H1 (cell line): ENCODE results near the gene BDP1.

Experiments
- ASH2L ChIP-seq: fragments of 200-600, 300-600 bp; sonication (generic); IDR thresholded peaks from one replicate; pipeline ENCODE4 v1.7.1; 2017; ENCODE audit warnings: low read length
- CEBPB ChIP-seq: IDR thresholded peaks from 2 replicates; pipeline ENCODE4 v1.6.1; 2012; ENCODE audit warnings: low read depth, low read length
- EGR1 ChIP-seq: IDR thresholded peaks from 2 replicates; pipeline ENCODE4 v1.6.1; 2011; ENCODE audit warnings: low read depth, low read length, borderline replicate concordance
- HDAC6 ChIP-seq: IDR thresholded peaks from one replicate; pipeline ENCODE4 v1.7.1; 2012; ENCODE audit warnings: low read depth, mild to moderate bottlenecking, inconsistent platforms, low read length, moderate library complexity
- POLR2A ChIP-seq, 2 experiments: IDR thresholded peaks; 1 replicate in 1 of 2; 2 replicates in 1 of 2; pipeline ENCODE4 v1.6.1; 2011; ENCODE audit warnings: low read depth in 2 of 2, low read length in 2 of 2, mild to moderate bottlenecking in 2 of 2; ENCODE audit errors: control extremely low read depth in 1 of 2
- POU5F1 ChIP-seq: IDR thresholded peaks from 2 replicates; pipeline ENCODE4 v1.6.1; 2011; ENCODE audit warnings: low read depth, mild to moderate bottlenecking, low read length, moderate library complexity
- SIN3A ChIP-seq, 2 experiments: IDR thresholded peaks in 1 of 2; conservative IDR thresholded peaks in 1 of 2; 2 replicates each; pipeline ENCODE4 v1.6.1; 2011 to 2012; ENCODE audit warnings: low read length in 2 of 2, improper control_type of control experiment in 1 of 2, low read depth in 1 of 2, mild to moderate bottlenecking in 1 of 2
- SP1 ChIP-seq: IDR thresholded peaks from 2 replicates; pipeline ENCODE4 v1.6.1; 2011; ENCODE audit warnings: low read depth, low read length
- SUZ12 ChIP-seq: fragments of 200-600 bp; sonication (generic); IDR thresholded peaks from 2 replicates; pipeline ENCODE4 v1.6.1; 2012; ENCODE audit warnings: mild to moderate bottlenecking, inconsistent platforms, low read length, moderate library complexity, mixed read lengths
- TAF1 ChIP-seq: IDR thresholded peaks from 2 replicates; pipeline ENCODE4 v1.6.1; 2011; ENCODE audit warnings: mild to moderate bottlenecking, low read depth, low read length
- YY1 ChIP-seq: IDR thresholded peaks from 2 replicates; pipeline ENCODE4 v1.6.1; 2011; ENCODE audit warnings: low read depth, mild to moderate bottlenecking, low read length
- TF ChIP-seq, protein P1 (sequence below), 3 experiments: IDR thresholded peaks; 1 replicate in 2 of 3; 2 replicates in 1 of 3; pipeline versions ENCODE4 v1.5.1 to v1.6.1; 2011; ENCODE audit warnings: low read length in 3 of 3, mild to moderate bottlenecking in 3 of 3, inconsistent platforms in 2 of 3, low read depth in 1 of 3, moderate library complexity in 1 of 3; ENCODE audit not compliant: insufficient read depth in 1 of 3; ENCODE audit errors: control extremely low read depth in 1 of 3

DNA sequence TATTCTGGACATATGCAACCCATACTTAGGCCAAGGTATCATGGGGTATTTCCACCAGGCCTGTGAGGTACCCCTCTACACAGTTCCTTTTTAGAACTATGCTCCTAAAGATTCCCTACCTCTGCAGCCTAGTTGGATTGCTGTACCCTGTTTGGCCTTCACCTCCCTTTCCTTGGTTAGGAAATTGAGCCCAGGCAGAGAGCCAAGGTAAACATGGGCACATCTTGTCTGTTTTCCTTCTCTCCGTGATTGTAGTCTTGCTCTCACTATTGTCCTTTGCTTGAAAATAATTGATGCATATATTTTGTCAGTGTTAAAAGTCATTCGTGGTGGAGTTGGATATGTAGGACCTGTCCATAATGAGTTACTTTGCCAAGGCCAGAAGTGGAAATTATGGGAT is 26.7 kb downstream of the BDP1 start:
- no peak for TF ChIP-seq POLR2A (IDR thresholded peaks at IDR 0.05; ENCODE audit: control extremely low read depth in 1 of 2, low read depth in 2 of 2, low read length in 2 of 2)
- TF ChIP-seq, protein P1, sequence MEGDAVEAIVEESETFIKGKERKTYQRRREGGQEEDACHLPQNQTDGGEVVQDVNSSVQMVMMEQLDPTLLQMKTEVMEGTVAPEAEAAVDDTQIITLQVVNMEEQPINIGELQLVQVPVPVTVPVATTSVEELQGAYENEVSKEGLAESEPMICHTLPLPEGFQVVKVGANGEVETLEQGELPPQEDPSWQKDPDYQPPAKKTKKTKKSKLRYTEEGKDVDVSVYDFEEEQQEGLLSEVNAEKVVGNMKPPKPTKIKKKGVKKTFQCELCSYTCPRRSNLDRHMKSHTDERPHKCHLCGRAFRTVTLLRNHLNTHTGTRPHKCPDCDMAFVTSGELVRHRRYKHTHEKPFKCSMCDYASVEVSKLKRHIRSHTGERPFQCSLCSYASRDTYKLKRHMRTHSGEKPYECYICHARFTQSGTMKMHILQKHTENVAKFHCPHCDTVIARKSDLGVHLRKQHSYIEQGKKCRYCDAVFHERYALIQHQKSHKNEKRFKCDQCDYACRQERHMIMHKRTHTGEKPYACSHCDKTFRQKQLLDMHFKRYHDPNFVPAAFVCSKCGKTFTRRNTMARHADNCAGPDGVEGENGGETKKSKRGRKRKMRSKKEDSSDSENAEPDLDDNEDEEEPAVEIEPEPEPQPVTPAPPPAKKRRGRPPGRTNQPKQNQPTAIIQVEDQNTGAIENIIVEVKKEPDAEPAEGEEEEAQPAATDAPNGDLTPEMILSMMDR (IDR thresholded peaks at IDR 0.05; ENCODE audit: control extremely low read depth in 1 of 3, insufficient read depth in 1 of 3, low read depth in 1 of 3, low read length in 3 of 3) = no peak
- TF ChIP-seq POU5F1 = no peak
- no peak for TF ChIP-seq ASH2L
- TF ChIP-seq YY1 = no peak
- TF ChIP-seq EGR1 = no peak
- no peak for TF ChIP-seq SUZ12
- no peak for TF ChIP-seq SIN3A (conservative IDR thresholded peaks at IDR 0.05 in 1 of 2, IDR thresholded peaks at IDR 0.05 in 1 of 2; ENCODE audit: low read depth in 1 of 2, low read length in 2 of 2)
- no peak for TF ChIP-seq TAF1
- no peak for TF ChIP-seq HDAC6
- no peak for TF ChIP-seq SP1
- TF ChIP-seq CEBPB = no peak
